Body of pancreas (tissue), 4 donors: Measurements from ENCODE around the gene AFAP1L1. TPM values are rescaled to one million over a fixed set of nuclear protein-coding genes. Genes with fewer than 3 reads are reported as not detected.

ENCODE experiments used
- ATAC-seq: fragments of 150-250 bp; one replicate; pipeline ENCODE4 v1.9.1; 2016
- DNase-seq, 4 donors: peaks; one replicate each; pipeline ENCODE4 v3.0.0-alpha.2; 2019
- H3K27ac ChIP-seq, 4 donors: fragments of 200-600 bp; sonication (generic); 1 replicate in 3 of 4; 2 replicates in 1 of 4; pipeline versions ENCODE4 v1.5.1 to v1.6.1; 2016 to 2019; ENCODE audit warnings: mild to moderate bottlenecking in 1 of 4, mixed read lengths in 1 of 4, moderate library complexity in 1 of 4
- H3K27me3 ChIP-seq, 2 donors: fragments of 200-600 bp; sonication (generic); one replicate each; pipeline ENCODE4 v1.6.0; 2016; ENCODE audit warnings: mild to moderate bottlenecking in 1 of 2
- H3K36me3 ChIP-seq, 2 donors: fragments of 200-600 bp; sonication (generic); replicated peaks in 1 of 2; 2 replicates each; pipeline ENCODE4 v1.5.1; 2016; ENCODE audit warnings: low read depth in 2 of 2; ENCODE audit not compliant: insufficient read depth in 1 of 2
- H3K4me1 ChIP-seq: fragments of 200-600 bp; sonication (generic); one replicate; pipeline ENCODE4 v1.6.0; 2016
- H3K4me3 ChIP-seq, 2 donors: fragments of 200-600 bp; sonication (generic); 1 replicate in 1 of 2; 2 replicates in 1 of 2; pipeline ENCODE4 v1.5.1; 2016 to 2019
- H3K9me3 ChIP-seq, 3 donors: fragments of 200-600 bp; sonication (generic); 1 replicate in 2 of 3; 2 replicates in 1 of 3; pipeline ENCODE4 v1.5.1; 2016
- CTCF ChIP-seq, 7 experiments: fragments of 450-650 bp in 4 of 7; fragments of 200-600 bp in 3 of 7; sonication (generic) in 3 of 7; IDR thresholded peaks; one replicate each; pipeline ENCODE4 v1.5.1; 2016 to 2019; ENCODE audit warnings: antibody characterized with exemption in 7 of 7
- POLR2A ChIP-seq, 3 donors: fragments of 450-650 bp; IDR thresholded peaks; one replicate each; pipeline ENCODE4 v1.6.1; 2016; ENCODE audit warnings: antibody characterized with exemption in 3 of 3, mild to moderate bottlenecking in 2 of 3
- WGBS, 2 donors: methylation state at CpG; one replicate each; pipeline ENCODE4 v1.1.5; 2017; 5-methylcytosine and 5-hydroxymethylcytosine counted together
- intact Hi-C: fragments of 100-400 bp; cut with DNase I; formaldehyde crosslinking; loops from one replicate; pipeline ENCODE4 v1.15.1; 2023
- total RNA-seq, 2 donors: library from RNA; depleted of rRNA; stranded (reverse); fragments of >200 nt; gene quantifications; one replicate each; pipeline ENCODE4 v1.1.0, GENCODE V29; 2016

Gene AFAP1L1
- total RNA-seq, 2 donors from 2014 or later = 2.9 to 5.9 TPM

- Histone ChIP-seq H3K4me3 (no peak overlapping the region), H3K9me3 (no peaks in the 10 kb centered on the region), H3K27me3 (no peaks in the 10 kb centered on the region), H3K27ac (no peak overlapping the region), H3K36me3 (no peaks in the 10 kb centered on the region), H3K4me1 (peaks cover 5% of the 10 kb centered on the region)
- TF ChIP-seq POLR2A (IDR thresholded peaks at IDR 0.05) = no peak
- no peak for TF ChIP-seq CTCF (IDR thresholded peaks at IDR 0.05)
- 67 to 72% methylated on average over 9 to 10 of the region's 10 CpGs for WGBS, 2 donors
- no peak for ATAC-seq
- intact Hi-C loops = no loop called here
- DNase-seq = no peak
Observed at GRCh38 chr5:149310947-149311658, 39.4 kb downstream of the AFAP1L1 start.

- DNase-seq (no peak), ATAC-seq (no peak)
- no peaks in the 10 kb centered on the region for H3K9me3 ChIP-seq
- no peaks in the 10 kb centered on the region for H3K27me3 ChIP-seq
- peaks cover 8% of the 10 kb centered on the region for H3K4me1 ChIP-seq
- 50 to 55% methylated on average over 6 of the region's 6 CpGs for whole genome bisulfite sequencing, 2 donors
- no peak overlapping the region for H3K4me3 ChIP-seq
- H3K36me3 ChIP-seq = no peaks in the 10 kb centered on the region
- no peak overlapping the region for H3K27ac ChIP-seq
- no peak for TF ChIP-seq POLR2A (IDR thresholded peaks at IDR 0.05)
- no peak for TF ChIP-seq CTCF (IDR thresholded peaks at IDR 0.05)
- intact Hi-C loops = no loop called here
Observed at GRCh38 chr5:149313151-149313841, 41.6 kb downstream of the AFAP1L1 start.

GRCh38 chr5:149314571-149315111 lies 43.0 kb downstream of the AFAP1L1 start:
- Histone ChIP-seq H3K36me3 (no peaks in the 10 kb centered on the region), H3K27me3 (no peaks in the 10 kb centered on the region), H3K9me3 (no peaks in the 10 kb centered on the region), H3K4me3 (no peak overlapping the region), H3K4me1 (peaks cover 4% of the 10 kb centered on the region), H3K27ac (no peak overlapping the region)
- DNase-seq = no peak
- intact Hi-C loops = no loop called here
- no peak for ATAC-seq
- 85 to 98% methylated on average over 4 of the region's 4 CpGs for WGBS, 2 donors
- TF ChIP-seq POLR2A (IDR thresholded peaks at IDR 0.05) = no peak

GRCh38 chr5:149315753-149316152 lies 44.1 kb downstream of the AFAP1L1 start:
- DNase-seq (no peak), ATAC-seq (no peak)
- Histone ChIP-seq H3K36me3 (no peaks in the 10 kb centered on the region), H3K9me3 (no peaks in the 10 kb centered on the region), H3K4me3 (no peak overlapping the region), H3K27me3 (no peaks in the 10 kb centered on the region), H3K4me1 (peaks cover 10% of the 10 kb centered on the region), H3K27ac (no peak overlapping the region)
- 75 to 79% methylated on average over 4 to 6 of the region's 6 CpGs for WGBS, 2 donors
- TF ChIP-seq CTCF (IDR thresholded peaks at IDR 0.05) (no peak), POLR2A (IDR thresholded peaks at IDR 0.05) (no peak)
- intact Hi-C loops = no loop called here

GRCh38 chr5:149317281-149318048 lies 45.8 kb downstream of the AFAP1L1 start:
- TF ChIP-seq POLR2A (IDR thresholded peaks at IDR 0.05) (no peak), CTCF (IDR thresholded peaks at IDR 0.05) (peak; percentile 20 to 77 (median 70))
- H3K36me3 ChIP-seq = no peaks in the 10 kb centered on the region
- ATAC-seq = peak; percentile 45
- no peak overlapping the region for H3K27ac ChIP-seq
- WGBS, 2 donors = 59 to 71% methylated on average over 10 to 14 of the region's 14 CpGs
- H3K27me3 ChIP-seq = no peaks in the 10 kb centered on the region
- peaks cover 16% of the 10 kb centered on the region for H3K4me1 ChIP-seq
- H3K9me3 ChIP-seq = no peaks in the 10 kb centered on the region
- no peak overlapping the region for H3K4me3 ChIP-seq
- intact Hi-C loops = no loop called here
- DNase-seq = peak in 3 of 4 donors; percentile 32 to 48 (median 34)
